HG02678 (cell line): ENCODE results near the gene FTMT.
"Not testable (repeated sequence)": the region's sequence is repeated elsewhere in the genome, so short reads cannot be mapped to it uniquely, and the experiment has no call there.

Experiments
- ATAC-seq: cut with Tn5 transposase; IDR thresholded peaks from one replicate; pipeline ENCODE4 v1.9.1; 2021; ENCODE audit warnings: mild to moderate bottlenecking, moderate library complexity; ENCODE audit not compliant: unreplicated experiment

The FTMT gene

DNA sequence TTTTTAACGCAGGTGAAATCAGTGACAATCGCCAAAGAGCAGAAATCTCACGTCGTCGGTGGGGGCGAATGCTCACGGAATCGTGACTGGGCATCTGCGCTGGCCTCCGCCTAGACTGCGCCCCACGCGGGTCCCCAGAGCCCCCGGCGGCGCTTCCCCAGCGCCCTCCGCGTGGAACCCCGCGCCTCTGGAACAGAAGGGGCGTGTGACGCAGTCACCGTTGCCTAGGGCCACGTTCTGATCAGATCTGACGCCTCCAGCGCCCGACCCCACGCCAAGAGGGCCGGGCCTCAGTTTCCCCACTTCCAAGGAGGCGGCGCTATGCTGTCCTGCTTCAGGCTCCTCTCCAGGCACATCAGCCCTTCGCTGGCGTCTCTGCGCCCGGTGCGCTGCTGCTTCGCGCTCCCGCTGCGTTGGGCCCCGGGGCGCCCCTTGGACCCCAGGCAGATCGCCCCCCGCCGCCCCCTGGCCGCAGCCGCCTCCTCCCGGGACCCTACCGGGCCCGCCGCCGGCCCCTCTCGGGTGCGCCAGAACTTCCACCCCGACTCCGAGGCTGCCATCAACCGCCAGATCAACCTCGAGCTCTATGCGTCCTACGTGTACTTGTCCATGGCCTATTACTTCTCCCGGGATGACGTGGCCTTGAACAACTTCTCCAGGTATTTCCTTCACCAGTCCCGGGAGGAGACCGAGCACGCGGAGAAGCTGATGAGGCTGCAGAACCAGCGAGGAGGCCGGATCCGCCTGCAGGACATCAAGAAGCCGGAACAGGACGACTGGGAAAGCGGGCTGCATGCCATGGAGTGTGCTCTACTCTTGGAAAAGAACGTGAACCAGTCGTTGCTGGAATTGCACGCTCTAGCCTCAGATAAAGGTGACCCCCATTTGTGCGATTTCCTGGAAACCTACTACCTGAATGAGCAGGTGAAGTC, at the start of gene FTMT:
TSS of gene FTMT (plus strand) at position 240 of the 932 bp plus-strand sequence. CDS start at position 322, 82 bp downstream.
- no peak for ATAC-seq

DNA sequence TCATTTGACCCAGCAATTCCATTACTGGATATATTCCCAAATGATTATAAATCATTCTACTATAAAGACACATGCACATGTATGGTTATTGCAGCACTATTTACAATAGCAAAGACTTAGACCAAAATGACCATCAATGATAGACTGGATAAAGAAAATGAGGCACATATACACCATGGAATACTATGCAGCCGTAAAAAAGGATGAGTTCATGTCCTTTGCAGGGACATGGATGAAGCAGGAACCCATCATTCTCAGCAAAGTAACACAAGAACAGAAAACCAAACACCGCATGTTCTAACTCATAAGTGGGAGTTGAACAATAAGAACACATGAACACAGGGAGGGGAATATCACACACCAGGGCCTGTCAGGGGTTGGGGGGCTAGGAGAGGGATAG, 46.4 kb upstream of the FTMT start:
- ATAC-seq, result not testable (repeated sequence)

DNA sequence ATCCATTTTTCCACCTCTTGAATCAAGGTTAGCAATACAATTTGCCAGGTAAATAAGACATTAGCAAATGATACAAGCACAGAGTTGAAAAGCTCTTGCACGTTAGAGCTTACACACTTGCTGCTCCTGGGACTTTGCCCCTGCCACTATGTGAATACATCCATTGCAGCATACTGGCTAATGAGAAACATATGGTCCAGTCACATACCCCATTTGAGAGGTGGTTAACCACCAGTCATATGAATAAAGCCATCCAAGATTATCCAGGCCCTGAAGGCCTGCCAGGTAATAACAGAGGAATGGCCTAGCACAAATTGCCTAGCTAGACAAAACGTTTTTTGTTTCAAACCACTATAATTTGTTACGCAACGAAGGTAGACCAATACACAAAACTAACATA, 45.8 kb upstream of the FTMT start:
- no peak for ATAC-seq

DNA sequence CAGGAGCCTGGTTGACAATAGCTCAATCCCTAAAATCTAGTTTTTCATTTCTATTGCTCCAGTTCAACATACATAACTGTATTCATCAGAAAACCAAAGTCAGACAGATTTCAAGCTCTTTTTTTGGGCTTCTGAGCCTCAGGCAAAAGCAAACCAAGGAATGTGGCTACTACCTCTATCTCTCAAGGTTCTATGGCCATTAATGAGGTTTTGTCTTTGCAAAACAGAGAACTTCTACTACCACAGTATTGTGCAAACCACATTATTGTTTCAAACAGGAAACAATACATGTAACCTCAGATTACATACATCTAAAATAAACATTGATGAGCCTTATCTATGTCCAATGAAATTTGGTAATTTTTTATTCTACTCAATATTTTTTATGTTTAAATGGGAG, 35.5 kb upstream of the FTMT start:
- no peak for ATAC-seq

DNA sequence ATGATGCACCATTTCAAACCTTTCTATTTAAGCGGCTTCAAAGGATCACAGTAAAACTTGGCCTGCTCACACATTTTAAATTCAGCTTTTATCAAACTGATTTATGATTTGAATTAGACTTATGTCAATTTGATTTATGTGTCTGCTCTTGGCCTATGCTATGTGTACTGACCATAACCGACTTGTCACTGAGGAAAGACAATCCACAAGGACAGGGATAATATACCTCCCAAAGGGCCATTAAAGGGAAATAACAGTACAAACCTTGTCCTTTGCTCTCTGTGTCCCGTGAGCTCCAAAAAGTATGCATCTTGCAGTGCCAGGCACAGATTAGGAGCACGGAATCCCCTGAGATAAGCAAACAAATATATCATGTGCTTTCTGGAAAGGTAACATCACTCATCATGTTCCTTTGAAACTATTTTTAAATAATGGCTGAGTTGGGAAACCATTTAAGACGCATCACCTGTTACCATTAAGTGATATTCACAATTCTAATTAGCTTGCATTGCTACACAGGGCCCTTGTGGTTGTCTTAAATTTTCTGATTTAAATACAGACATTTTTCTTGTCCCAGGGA, 31.9 kb upstream of the FTMT start:
- ATAC-seq, result no peak

DNA sequence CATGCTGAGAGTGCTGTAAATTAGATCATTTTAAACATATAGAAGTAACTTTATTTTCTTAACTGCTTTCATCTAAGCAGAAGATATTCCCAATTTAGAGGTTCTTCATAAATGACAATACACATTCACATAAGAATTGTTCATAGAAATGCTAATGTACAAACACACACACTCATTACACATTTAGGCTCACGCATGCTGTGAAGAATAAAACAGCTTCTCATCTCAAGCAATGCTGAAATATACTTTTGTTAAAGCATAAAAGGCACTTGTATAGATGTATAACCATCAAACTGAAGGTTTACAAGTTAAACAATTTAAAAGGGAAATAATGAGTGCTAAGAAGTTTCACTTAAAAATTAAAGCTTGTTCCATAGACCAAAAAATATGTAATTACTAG, 18.1 kb upstream of the FTMT start:
- ATAC-seq, result no peak

DNA sequence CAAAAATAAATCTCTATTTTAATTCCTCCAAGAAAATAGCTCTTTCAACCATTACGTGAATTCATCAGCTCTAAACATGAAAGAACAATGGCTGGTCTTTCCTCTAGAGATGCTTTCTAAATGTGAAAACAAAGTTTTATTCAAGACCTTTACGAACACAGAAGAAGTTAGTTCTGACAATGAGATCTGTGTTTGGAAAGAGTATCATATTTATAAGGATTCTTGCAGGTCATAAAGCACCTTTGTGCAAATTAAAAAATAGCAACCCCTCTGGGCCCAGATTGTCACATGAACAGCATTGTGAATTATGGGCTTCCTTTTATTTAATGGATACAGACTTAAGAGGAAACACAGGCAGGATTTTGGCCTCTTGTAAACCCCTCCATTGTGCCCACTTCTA, 17.7 kb upstream of the FTMT start:
- no peak for ATAC-seq

DNA sequence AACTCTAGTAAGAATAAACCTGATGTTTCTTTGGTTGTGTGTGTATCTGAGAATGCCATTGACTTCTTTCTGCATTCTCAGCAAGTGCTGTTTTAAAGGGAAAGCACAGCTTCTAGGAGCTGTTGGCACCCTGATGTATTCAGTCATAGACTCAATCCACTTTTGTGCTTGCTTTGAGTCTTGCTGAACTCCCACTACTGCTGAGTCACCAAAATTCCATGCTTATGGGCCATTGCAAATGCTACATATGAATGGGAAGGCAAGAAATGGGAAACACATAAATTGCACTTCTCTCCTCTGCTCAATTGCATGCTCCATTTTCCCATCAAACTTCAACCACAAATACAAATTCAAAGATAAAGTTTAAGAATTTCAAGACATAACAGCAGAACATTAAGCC, 9.8 kb upstream of the FTMT start:
- no peak for ATAC-seq

DNA sequence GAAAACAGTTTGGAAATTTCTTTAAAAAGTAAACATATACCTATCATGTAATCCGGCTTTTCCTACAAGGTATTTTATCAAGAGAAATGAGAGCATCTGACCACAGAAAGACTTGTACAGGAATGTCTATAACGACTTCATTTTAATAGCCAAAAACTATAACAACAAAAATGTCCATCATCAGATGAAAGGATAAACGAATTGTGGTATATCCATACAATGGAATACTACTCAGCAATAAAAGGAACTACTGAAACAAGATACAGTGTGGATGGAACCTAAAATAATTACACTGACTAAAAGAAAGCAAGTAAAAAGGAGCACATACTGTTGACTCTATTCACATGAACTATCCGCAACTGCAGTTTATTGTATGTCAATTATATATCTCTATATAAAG, 1.4 kb upstream of the FTMT start:
- ATAC-seq, result no peak

DNA sequence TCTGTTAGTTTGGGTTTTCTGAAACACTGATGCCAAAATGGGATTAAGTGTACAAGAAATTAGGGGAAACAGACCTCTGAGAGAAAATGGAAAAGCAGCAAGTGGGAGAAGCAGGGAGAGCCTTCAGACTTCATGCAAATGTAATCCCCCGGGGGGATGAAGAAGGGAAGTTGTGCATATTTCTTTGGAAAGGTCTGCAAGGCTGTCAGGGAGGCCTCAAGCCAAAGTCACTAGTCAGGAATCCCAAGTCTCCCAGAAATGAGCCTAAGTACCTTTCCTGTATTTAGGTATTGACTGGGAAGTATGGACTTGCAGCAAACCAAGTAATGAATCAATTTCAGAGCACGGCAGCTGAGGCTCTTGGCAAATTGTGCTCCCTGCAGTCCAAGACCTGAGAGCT, 2.2 kb downstream of the FTMT start:
- ATAC-seq, result no peak

DNA sequence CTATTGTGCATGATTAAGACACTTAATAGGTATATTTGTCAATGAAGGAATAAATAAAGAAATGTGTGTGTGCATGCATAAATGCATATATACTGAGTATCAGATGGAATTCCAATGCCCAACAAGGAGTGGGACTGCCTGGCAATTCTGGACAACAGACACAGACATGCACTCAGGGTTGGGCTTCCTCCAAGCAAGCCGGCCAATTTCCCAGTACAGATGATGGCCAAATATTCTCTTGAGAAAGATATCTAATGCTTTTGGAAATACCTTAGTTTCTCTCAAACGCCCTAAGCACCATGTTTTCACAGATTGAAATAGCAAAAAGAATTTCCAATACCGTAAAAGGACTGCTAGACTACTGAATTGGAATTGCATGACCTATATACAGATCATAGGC, 11.1 kb downstream of the FTMT start:
- ATAC-seq, result no peak

DNA sequence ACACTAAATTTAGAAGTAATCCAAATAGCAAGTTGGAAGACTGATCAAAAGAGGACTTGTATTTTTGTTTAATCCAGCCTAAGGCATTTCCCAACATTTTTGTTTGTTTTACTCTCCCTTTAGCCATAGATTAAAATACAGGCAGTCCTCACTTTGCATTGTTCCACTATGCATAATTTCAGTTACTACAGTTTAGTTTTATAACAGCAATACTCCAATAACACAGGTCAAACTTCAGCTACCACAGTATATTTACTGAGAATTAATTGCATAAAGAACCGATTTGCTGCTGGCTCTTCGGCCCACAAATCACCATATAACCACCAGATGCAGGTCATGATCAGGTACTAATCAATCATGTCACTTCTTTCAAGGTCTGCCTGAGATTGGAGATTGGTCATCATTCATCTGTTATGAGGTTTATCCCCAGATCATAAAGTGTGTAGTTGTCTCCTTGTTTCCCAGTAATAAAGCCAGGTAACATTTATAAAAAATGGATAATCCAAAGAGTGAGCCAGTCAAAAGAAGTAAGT, 12.1 kb downstream of the FTMT start:
- ATAC-seq, result no peak

DNA sequence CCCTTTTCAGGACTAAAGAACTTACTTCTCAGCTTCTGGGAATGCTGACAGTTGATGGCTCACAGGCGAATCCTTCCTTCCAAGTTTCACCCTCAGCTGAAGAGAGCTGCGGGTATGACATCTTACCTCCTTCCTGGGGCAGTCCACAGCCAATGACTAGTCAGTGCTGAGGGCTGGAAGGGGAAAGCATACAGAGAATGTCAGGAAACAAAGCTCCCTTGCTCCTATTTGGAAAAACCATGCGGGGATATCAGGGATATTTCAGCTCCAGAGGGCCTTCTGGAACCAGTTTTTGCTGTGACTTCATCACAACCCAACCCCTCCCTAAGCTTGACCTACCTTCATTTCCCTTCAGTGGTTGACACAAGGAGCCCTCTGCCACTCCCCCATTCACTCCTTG, 15.7 kb downstream of the FTMT start:
- no peak for ATAC-seq

DNA sequence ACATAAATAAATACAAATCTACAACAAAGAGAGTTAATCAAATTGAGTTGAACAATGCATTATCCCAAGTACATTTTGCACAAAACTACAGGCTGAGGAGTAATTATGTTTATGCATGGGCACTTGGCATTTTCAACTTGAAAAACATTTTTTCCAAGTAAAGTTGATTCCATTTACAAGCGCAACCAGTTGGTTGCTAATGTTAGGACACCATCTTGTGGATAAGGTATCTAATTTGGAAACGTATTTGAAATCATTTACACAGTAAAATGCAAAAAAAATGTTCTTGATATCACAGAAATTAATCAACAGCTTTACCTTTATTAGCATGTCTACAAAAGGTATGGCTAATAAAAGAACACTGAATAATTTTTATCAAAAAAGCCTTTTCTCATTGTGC, 18.8 kb downstream of the FTMT start:
- ATAC-seq, result no peak

DNA sequence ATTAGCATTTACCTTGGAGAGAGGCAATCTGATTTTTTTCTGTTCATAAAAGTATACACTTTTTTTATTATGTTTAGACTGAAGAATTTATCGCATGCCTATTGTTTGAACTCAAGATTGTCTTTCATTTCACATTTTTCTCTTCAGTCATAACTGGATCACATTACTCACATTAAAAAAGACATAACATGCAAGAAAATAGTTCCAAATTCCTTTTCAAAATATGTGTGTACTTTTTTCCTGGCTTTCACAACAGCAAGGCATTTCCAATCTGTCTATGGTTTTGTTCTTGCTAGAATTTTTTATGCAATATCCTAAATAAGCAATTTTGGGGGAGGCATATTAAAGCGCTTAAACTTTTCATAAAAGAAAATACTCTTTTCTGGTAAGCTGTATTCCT, 21.2 kb downstream of the FTMT start:
- ATAC-seq, result no peak

DNA sequence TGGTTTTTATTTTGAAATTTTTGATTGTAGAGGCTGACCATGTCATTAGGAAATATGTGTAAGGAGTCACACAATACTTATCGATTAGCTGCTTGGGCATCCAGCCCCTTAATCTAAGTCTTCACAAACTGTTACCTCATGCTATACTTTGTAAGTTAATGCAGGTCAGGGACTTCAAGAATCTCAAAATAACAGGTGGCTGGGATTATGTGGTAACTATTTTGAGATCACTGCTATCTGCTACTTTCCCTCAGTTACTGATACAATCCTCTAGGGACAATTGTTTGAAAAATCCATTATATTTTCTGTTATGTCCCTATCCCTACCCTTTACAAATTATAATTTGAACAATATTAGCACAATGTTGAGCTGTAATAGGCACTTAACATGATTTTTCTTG, 21.7 kb downstream of the FTMT start:
- ATAC-seq, result no peak

DNA sequence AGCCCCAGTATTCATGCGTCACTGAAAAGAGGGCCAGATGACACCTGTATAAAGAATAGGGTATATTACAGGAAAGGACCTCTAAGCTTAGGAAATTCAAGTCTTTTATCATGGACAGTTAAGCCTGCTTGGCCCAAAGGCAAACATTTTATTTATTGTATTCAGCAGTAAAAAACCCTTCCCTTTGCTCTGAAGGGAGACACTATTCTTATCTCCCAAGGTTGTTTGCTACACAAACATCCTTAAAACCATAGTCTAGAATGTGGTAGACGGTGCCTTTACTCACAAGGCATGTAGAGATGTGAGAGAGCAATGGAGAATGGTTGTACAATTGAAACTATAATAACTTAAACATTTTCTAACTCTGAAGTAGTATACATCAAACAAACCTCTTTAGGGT, 33.9 kb downstream of the FTMT start:
- no peak for ATAC-seq

DNA sequence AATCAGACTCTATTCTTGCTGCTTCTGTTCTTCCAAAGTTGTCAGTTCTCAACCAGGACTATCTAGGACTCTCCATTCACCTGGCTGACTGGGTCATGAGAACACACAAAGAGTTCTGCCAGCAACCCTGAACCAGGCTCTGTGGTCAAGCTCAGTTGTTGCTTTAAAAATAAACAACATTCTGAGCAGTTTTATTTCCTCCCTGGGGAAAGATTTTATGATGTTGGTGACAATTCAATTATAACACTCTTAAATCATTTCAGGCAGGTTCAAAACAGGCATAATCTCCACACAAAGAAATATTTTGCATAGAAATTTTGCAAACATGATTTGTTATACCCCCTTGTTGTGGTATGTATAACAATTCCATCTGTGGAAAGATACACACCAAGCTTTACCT, 36.0 kb downstream of the FTMT start:
- ATAC-seq, result no peak

DNA sequence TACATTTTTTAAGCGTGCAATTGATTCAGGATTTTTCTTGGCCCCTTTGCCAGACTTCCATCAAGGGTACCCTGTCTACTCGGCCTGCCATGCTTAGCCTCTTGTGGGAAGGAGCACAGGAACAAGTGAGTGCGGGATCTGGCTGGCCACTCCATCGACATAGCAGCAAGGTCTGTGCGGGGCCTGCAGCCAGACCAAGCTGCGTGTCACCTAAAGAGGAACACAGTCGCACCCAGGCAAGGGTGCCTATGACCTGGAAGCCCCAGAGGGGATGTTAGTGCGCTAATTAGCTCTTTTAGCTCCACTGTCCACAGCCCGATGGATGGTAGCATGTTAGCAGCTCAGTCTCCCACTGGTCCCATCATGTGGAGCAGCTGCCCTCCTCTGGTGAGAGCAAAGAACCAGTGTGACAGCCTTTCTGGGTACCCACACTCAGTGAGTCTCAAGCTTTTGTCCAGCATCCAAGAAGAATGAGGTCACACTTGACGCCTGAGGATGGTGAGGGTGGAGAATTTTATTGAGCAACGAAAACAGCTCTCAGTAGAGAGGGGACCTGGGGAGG, 38.7 kb downstream of the FTMT start:
- ATAC-seq, result no peak

DNA sequence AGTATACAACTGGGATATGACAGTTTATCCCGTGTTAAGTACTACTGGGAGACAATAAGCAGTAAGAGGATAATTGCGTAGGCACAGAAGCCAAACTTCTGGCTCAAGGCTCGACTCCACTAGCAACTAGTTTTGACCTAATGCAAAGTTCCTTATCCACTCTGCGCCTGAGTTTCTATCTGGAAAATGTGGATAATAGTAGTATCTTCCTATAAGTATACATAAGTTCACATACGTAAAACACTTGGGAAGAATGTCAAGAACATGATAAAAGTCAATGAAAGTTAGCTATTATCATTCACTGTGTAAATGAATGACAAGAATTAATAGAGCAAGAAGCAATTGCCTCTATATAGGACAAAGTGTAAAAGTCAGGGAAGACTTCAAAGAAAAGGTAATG, 45.7 kb downstream of the FTMT start:
- ATAC-seq, result no peak

DNA sequence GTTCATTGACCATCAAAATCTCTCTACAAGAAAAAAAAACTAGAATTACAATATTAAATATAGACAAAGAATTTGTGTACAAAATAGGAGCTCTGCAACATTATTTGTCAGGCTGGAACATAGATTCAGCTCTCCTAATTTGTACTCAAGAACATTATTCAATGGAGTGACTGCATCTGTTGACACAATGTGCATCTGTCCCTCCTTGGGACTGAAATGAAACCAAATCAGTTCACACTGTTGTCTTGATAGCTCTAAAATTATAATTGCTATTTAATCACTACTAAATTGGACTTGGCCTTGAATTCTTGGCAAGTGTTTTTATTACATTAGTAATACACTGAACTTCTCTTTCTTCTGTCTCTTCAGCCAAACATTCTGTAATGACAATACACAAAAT, 47.7 kb downstream of the FTMT start:
- no peak for ATAC-seq
